ENCODE measurements around the gene TMEM247. TPM values are rescaled to one million over a fixed set of nuclear protein-coding genes. Genes with fewer than 3 reads are reported as not detected.

Gene TMEM247
- total and polyA plus RNA-seq, 2 of the 8 experiments (the other 6 are each of a cell fraction or from before 2014, with no cell fraction given), result not detected

DNA sequence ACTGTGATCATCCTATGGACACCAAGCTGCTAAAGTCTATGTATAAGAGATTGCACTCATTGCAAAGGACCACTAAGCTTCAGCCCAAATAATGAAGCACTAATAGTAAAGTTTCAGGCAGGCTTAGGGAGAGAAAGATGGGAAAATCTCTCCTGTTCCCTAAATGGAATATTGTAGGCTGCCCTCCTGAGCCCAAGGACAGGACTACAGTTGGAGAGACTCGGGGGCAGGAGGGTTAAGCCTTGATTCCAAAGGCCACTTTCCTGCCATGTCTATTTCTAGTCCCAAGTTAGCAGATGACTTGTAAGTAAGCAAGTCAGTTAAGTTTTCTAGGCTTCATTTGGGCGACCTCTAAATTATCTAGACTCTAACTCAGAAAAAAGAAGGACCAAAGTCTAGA lies 9.0 kb downstream of the TMEM247 start:
- no peak for TF ChIP-seq RXRA (IDR thresholded peaks at IDR 0.05; ENCODE audit: insufficient read depth, low read depth, low read length)
- TF ChIP-seq RAD21 (IDR thresholded peaks at IDR 0.05 in 1 of 2, conservative IDR thresholded peaks at IDR 0.05 in 1 of 2; ENCODE audit: low read depth in 2 of 2, low read length in 2 of 2), result peak in 1 of 2 experiments; percentile 28; a peak in 1 of 4 replicates
- peak in 2 of 3 experiments; percentile 4 to 32; a peak in 1 of 4 replicates for TF ChIP-seq CTCF (IDR thresholded peaks at IDR 0.05; ENCODE audit: control extremely low read depth in 1 of 3, insufficient read depth in 1 of 3, low read depth in 1 of 3, low read length in 3 of 3)
- WGBS, 2 experiments (ENCODE audit: extremely low coverage in 1 of 2, insufficient coverage in 1 of 2, insufficient read length in 1 of 2, insufficient replicate concordance in 2 of 2, low coverage in 1 of 2, low lambda C conversion rate in 2 of 2, missing lambda C conversion rate in 1 of 2), result 52% methylated on average over 2 of the region's 2 CpGs; no CpG with 5 or more reads in 1 of the 2 experiments
- H3K4me3 ChIP-seq (ENCODE audit: extremely low read depth in 1 of 4, insufficient read depth in 2 of 4, low read depth in 3 of 4, low read length in 4 of 4), result no peak overlapping the region
- H3K4me1 ChIP-seq (replicated peaks in 1 of 4; ENCODE audit: control insufficient read depth in 3 of 4, insufficient read depth in 4 of 4, low read length in 3 of 4), result peaks cover 0 to 15% (median 7%) of the 10 kb centered on the region in 4 experiments; a peak in 4 of 7 replicates
- FAIRE-seq (no peak), DNase-seq (ENCODE audit: low read depth in 1 of 2, low spot score in 2 of 2) (no peak)
- H4K5ac ChIP-seq (ENCODE audit: insufficient read length, low read depth, low read length), result no peak overlapping the region
- H3K9ac ChIP-seq (replicated peaks in 1 of 4; ENCODE audit: extremely low read depth in 1 of 4, low read depth in 3 of 4, low read length in 3 of 4), result no peak overlapping the region
- no peak overlapping the region for H3K4ac ChIP-seq (replicated peaks; ENCODE audit: insufficient read length, low read depth, low read length)
- H3K27me3 ChIP-seq (replicated peaks in 1 of 4; ENCODE audit: control insufficient read depth in 3 of 4, extremely low read depth in 1 of 4, insufficient read depth in 3 of 4, low read length in 3 of 4), result no peaks in the 10 kb centered on the region
- POLR2A ChIA-PET (ENCODE audit: partially characterized antibody), result interaction anchor here (1.6 kb wide), 1 partner anchor 11 kb away, joined by 5 read pairs; no protein-coding TSS in a partner anchor
- H3K9me3 ChIP-seq (ENCODE audit: insufficient read depth in 2 of 2, low read depth in 1 of 2, low read length in 1 of 2), result no peaks in the 10 kb centered on the region
- H4K91ac ChIP-seq (replicated peaks; ENCODE audit: insufficient read length, low read length), result no peak overlapping the region
- H3K79me2 ChIP-seq (ENCODE audit: control insufficient read depth in 1 of 2, insufficient read depth in 2 of 2, low read length in 2 of 2), result no peaks in the 10 kb centered on the region
- H2BK15ac ChIP-seq (ENCODE audit: low read length), result no peak overlapping the region
- H3K14ac ChIP-seq (ENCODE audit: insufficient read length), result no peak overlapping the region
- no peaks in the 10 kb centered on the region for H4K20me1 ChIP-seq (replicated peaks in 1 of 2; ENCODE audit: control insufficient read depth in 1 of 2, insufficient read depth in 2 of 2, low read length in 2 of 2)
- no peak overlapping the region for H2BK120ac ChIP-seq (replicated peaks; ENCODE audit: low read depth, low read length)
- H2BK12ac ChIP-seq (ENCODE audit: low read depth, low read length), result no peak overlapping the region
- no peak overlapping the region for H4K8ac ChIP-seq (ENCODE audit: extremely low read depth, insufficient read depth, low read length)
- H3K56ac ChIP-seq (replicated peaks; ENCODE audit: insufficient read length, low read depth, low read length), result no peak overlapping the region
- H3K27ac ChIP-seq (ENCODE audit: low read depth, low read length), result no peak overlapping the region
- no peak overlapping the region for H3K23ac ChIP-seq (ENCODE audit: insufficient read length)
- CTCF ChIA-PET (ENCODE audit: partially characterized antibody), result interaction anchor here (0.6 to 1.7 kb wide), 5 partner anchors 9 to 431 kb away, joined by 3 to 8 read pairs (median 4); no protein-coding TSS in a partner anchor
- H3K79me1 ChIP-seq (ENCODE audit: low read depth, low read length), result no peaks in the 10 kb centered on the region
- no peak overlapping the region for H2BK5ac ChIP-seq (ENCODE audit: low read depth, low read length)
- no peak overlapping the region for H2AFZ ChIP-seq (ENCODE audit: low read length)
- no peak overlapping the region for H3K18ac ChIP-seq (ENCODE audit: extremely low read depth, low read length)
- H2AK5ac ChIP-seq (ENCODE audit: low read depth, low read length), result no peak overlapping the region
- H2BK20ac ChIP-seq (ENCODE audit: low read length), result no peak overlapping the region
- H3K36me3 ChIP-seq (ENCODE audit: control insufficient read depth in 2 of 4, insufficient read depth in 4 of 4, low read length in 3 of 4), result no peaks in the 10 kb centered on the region
- H3K4me2 ChIP-seq (ENCODE audit: insufficient read depth in 1 of 2, low read depth in 2 of 2, low read length in 2 of 2), result no peak overlapping the region
- no peaks in the 10 kb centered on the region for H3K23me2 ChIP-seq (ENCODE audit: low read depth, low read length)

Measured in H1 (cell line).